ENCODE data around the gene TBC1D22A. TPM values are rescaled to one million over a fixed set of nuclear protein-coding genes. Genes with fewer than 3 reads are reported as not detected.

Gene TBC1D22A
- total and polyA plus RNA-seq, 9 of the 15 experiments (the other 6 are each of a cell fraction or from before 2014, with no cell fraction given) = 0.20 to 11.5 (median 5.2) TPM

DNA sequence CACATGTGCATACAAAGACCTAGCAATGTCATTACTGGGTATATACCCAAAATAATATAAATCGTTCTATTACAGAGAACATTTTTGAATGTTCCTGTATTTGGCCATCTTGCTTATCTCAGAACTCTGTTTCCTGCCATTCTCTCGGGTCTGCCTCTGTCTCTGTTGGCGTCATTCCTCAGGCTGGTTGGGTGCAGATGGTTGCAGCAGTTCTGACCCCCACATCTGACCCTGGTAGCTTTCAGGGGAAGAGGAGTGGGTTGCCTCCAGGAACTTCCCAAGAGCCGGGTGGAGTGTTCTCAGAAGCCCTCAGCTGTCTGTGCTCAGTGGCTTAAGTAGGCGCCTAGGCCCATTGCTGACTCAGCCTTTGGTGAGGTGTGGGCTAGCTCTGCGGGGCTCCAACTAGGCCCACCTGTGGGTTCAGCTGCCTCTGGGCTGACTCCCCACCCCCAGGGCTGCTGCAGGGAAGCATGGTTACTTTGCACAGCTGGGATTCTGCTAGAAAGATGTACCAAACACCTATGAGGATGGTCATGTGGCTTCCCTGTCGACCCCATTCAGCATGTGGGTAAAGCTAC, 114.0 kb downstream of the TBC1D22A start (continued):
- TF ChIP-seq SIN3A (IDR thresholded peaks at IDR 0.05; ENCODE audit: borderline replicate concordance in 2 of 2, control insufficient read depth in 1 of 2, low read depth in 2 of 2, low read length in 2 of 2) = no peak

DNA sequence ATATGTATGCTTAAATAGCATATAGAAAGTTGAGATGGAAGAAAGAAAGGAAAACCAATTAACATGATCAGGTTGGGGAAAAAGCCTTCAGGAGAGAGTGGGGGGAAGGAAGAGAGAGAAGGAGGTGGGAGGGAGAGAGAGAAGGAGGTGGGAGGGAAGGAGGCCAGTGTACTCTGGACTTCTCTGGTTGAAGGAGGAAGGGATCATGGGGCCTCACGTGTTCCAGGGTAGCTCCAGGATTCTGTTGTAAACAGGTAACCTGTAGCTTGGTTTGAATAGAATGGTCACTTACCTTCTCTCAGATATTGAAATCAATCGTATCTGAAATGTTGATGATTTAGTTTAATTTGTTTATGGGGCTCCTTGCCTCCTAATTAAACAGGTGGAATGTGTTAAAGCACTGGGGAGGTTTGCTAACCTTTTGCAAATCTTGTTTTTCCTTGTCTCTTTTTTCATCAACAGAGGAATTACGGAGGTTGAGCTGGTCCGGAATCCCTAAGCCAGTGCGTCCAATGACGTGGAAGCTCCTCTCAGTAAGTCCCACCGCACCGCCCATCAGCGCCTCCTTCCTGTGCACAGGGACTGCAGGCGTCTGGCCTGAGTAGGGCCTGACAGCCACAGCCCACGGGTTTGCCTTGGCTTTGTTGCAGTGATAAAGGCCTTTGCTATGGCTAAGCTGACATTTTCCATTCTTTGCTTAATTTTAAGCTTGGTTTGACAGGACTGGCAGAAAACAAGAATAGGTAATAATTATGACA, 115.9 kb downstream of the TBC1D22A start:
- Histone ChIP-seq H3K4me1 (replicated peaks in 1 of 2; ENCODE audit: control insufficient read depth in 2 of 2, insufficient read depth in 2 of 2, low read length in 2 of 2) (peaks cover 0 to 3% of the 10 kb centered on the region in 2 experiments; a peak in 4 of 5 replicates), H3K9ac (ENCODE audit: insufficient read depth in 1 of 2, low read depth in 2 of 2, low read length in 2 of 2) (no peak overlapping the region), H2AFZ (ENCODE audit: low read depth, low read length) (no peak overlapping the region), H3K79me2 (ENCODE audit: control insufficient read depth, insufficient read depth, low read length) (no peaks in the 10 kb centered on the region), H3K9me3 (replicated peaks; ENCODE audit: control insufficient read depth, insufficient read depth, low read depth, low read length) (no peaks in the 10 kb centered on the region), H3K9me1 (ENCODE audit: control insufficient read depth, insufficient read depth, low read length) (no peaks in the 10 kb centered on the region), H3K4me2 (ENCODE audit: insufficient read depth, low read length) (no peak overlapping the region), H3K27ac (ENCODE audit: extremely low read depth, low read depth, low read length) (no peak overlapping the region), H4K20me1 (replicated peaks; ENCODE audit: control insufficient read depth, insufficient read depth, low read length) (no peaks in the 10 kb centered on the region), H3K4me3 (no peak overlapping the region), H3K27me3 (ENCODE audit: control insufficient read depth in 2 of 2, insufficient read depth in 2 of 2, low read length in 2 of 2) (no peaks in the 10 kb centered on the region), H3K36me3 (ENCODE audit: control insufficient read depth, insufficient read depth, low read length) (no peaks in the 10 kb centered on the region)
- TF ChIP-seq POLR2B (IDR thresholded peaks at IDR 0.05; ENCODE audit: low read depth, partially characterized antibody) (no peak), MEIS2 (IDR thresholded peaks at IDR 0.05; ENCODE audit: partially characterized antibody) (peak; percentile 36), RAD21 (CRISPR knock-in tag; conservative IDR thresholded peaks at IDR 0.05 in 1 of 2, IDR thresholded peaks at IDR 0.05 in 1 of 2) (peak in 1 of 2 experiments; percentile 32; a peak in 2 of 4 replicates)
- TF ChIP-seq, protein P1, sequence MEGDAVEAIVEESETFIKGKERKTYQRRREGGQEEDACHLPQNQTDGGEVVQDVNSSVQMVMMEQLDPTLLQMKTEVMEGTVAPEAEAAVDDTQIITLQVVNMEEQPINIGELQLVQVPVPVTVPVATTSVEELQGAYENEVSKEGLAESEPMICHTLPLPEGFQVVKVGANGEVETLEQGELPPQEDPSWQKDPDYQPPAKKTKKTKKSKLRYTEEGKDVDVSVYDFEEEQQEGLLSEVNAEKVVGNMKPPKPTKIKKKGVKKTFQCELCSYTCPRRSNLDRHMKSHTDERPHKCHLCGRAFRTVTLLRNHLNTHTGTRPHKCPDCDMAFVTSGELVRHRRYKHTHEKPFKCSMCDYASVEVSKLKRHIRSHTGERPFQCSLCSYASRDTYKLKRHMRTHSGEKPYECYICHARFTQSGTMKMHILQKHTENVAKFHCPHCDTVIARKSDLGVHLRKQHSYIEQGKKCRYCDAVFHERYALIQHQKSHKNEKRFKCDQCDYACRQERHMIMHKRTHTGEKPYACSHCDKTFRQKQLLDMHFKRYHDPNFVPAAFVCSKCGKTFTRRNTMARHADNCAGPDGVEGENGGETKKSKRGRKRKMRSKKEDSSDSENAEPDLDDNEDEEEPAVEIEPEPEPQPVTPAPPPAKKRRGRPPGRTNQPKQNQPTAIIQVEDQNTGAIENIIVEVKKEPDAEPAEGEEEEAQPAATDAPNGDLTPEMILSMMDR (IDR thresholded peaks at IDR 0.05 in 2 of 3, conservative IDR thresholded peaks at IDR 0.05 in 1 of 3; ENCODE audit: insufficient read depth in 2 of 3, low read depth in 1 of 3, low read length in 3 of 3) = peak in 2 of 3 experiments; percentile 28 to 38; a peak in 3 of 6 replicates
- TF ChIP-seq, protein P2, sequence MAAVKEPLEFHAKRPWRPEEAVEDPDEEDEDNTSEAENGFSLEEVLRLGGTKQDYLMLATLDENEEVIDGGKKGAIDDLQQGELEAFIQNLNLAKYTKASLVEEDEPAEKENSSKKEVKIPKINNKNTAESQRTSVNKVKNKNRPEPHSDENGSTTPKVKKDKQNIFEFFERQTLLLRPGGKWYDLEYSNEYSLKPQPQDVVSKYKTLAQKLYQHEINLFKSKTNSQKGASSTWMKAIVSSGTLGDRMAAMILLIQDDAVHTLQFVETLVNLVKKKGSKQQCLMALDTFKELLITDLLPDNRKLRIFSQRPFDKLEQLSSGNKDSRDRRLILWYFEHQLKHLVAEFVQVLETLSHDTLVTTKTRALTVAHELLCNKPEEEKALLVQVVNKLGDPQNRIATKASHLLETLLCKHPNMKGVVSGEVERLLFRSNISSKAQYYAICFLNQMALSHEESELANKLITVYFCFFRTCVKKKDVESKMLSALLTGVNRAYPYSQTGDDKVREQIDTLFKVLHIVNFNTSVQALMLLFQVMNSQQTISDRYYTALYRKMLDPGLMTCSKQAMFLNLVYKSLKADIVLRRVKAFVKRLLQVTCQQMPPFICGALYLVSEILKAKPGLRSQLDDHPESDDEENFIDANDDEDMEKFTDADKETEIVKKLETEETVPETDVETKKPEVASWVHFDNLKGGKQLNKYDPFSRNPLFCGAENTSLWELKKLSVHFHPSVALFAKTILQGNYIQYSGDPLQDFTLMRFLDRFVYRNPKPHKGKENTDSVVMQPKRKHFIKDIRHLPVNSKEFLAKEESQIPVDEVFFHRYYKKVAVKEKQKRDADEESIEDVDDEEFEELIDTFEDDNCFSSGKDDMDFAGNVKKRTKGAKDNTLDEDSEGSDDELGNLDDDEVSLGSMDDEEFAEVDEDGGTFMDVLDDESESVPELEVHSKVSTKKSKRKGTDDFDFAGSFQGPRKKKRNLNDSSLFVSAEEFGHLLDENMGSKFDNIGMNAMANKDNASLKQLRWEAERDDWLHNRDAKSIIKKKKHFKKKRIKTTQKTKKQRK (IDR thresholded peaks at IDR 0.05; ENCODE audit: borderline replicate concordance, low read depth, low read length) = no peak
- TF ChIP-seq, protein P3, sequence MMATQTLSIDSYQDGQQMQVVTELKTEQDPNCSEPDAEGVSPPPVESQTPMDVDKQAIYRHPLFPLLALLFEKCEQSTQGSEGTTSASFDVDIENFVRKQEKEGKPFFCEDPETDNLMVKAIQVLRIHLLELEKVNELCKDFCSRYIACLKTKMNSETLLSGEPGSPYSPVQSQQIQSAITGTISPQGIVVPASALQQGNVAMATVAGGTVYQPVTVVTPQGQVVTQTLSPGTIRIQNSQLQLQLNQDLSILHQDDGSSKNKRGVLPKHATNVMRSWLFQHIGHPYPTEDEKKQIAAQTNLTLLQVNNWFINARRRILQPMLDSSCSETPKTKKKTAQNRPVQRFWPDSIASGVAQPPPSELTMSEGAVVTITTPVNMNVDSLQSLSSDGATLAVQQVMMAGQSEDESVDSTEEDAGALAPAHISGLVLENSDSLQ (IDR thresholded peaks at IDR 0.05) = peak; percentile 43; the same call in 1 of the 2 replicates
- intact Hi-C loops (cut with micrococcal nuclease) = no loop called here
- DNase-seq (ENCODE audit: extremely low read depth in 1 of 4, low spot score in 3 of 4) (peak; percentile 28 to 56 (median 45)), ATAC-seq (peak; percentile 96), FAIRE-seq (no peak)
- 35% methylated on average over 10 of the region's 11 CpGs for WGBS (ENCODE audit: insufficient coverage, low coverage, missing lambda C conversion rate)
- POLR2A ChIA-PET = interaction anchor here (0.6 kb wide), 1 partner anchor 292 kb away, joined by 3 read pairs; no protein-coding TSS in a partner anchor
- in situ Hi-C loops (cut with MboI) = no loop called here
- CTCF ChIA-PET (ENCODE audit: low intra/inter-chr PET ratio) = no interaction called here
- BruUV-seq (replicated peaks) = no TSS peak

Data from K562 (cell line).